GM12878 (cell line): ENCODE measurements around the gene LCOR. TPM values are rescaled to one million over a fixed set of nuclear protein-coding genes. Genes with fewer than 3 reads are reported as not detected.

Source experiments
- CTCF ChIP-seq, 3 experiments: IDR thresholded peaks in 2 of 3; conservative IDR thresholded peaks in 1 of 3; 2 replicates each; pipeline ENCODE4 v1.5.1; 2011; ENCODE audit warnings: low read depth in 3 of 3, low read length in 3 of 3, mild to moderate bottlenecking in 3 of 3, control low read depth in 2 of 3, moderate library complexity in 2 of 3, inconsistent platforms in 1 of 3, mixed read lengths in 1 of 3; ENCODE audit not compliant: control insufficient read depth in 2 of 3, insufficient read depth in 1 of 3; ENCODE audit errors: extremely low read depth in 1 of 3
- PKNOX1 ChIP-seq: fragments of 450-650 bp; IDR thresholded peaks from 2 replicates; pipeline ENCODE4 v1.6.1; 2016; ENCODE audit warnings: mild to moderate bottlenecking
- YBX1 ChIP-seq: fragments of 450-650 bp; IDR thresholded peaks from 2 replicates; pipeline ENCODE4 v1.6.1; 2016; ENCODE audit warnings: antibody characterized with exemption
- ZBTB4 ChIP-seq: fragments of 450-650 bp; formaldehyde crosslinking; IDR thresholded peaks from 2 replicates; pipeline ENCODE4 v1.4.0; 2022; ENCODE audit warnings: mild to moderate bottlenecking, moderate library complexity
- ZZZ3 ChIP-seq: IDR thresholded peaks from 2 replicates; pipeline ENCODE4 v1.6.1; 2011; ENCODE audit warnings: low read depth; ENCODE audit not compliant: control insufficient read depth, insufficient read length
- polyA plus RNA-seq, 11 experiments: library from polyadenylated mRNA; depleted of rRNA in 4 of 11; unstranded in 6 of 11; stranded (reverse) in 5 of 11; fragments of >200 nt; fragmentation: Nextera tagmentation in 4 of 11; fragmentation: Illumina TruSeq in 1 of 11; extraction: Ambion mirVana in 4 of 11; extraction: Trizol in 1 of 11; gene quantifications; 1 replicate in 1 of 11; 2 replicates in 10 of 11; pipeline versions ENCODE4 v1.2.1 to v1.2.3, GENCODE V29; 2011 to 2016; ENCODE audit warnings: inconsistent platforms in 2 of 11, missing spikeins in 2 of 11, low read depth in 1 of 11
- total RNA-seq, 4 experiments: library from RNA; depleted of rRNA in 3 of 4; stranded (reverse); fragments of >200 nt in 3 of 4; fragmentation: Illumina TruSeq in 1 of 4; extraction: Trizol in 1 of 4; gene quantifications; 2 replicates each; pipeline versions ENCODE4 v1.2.1 to v1.2.3, GENCODE V29; 2013 to 2021

The LCOR gene
- total and polyA plus RNA-seq, 10 of the 15 experiments (the other 5 are each of a cell fraction or from before 2014, with no cell fraction given): 1.6 to 22.0 (median 13.2) TPM

DNA sequence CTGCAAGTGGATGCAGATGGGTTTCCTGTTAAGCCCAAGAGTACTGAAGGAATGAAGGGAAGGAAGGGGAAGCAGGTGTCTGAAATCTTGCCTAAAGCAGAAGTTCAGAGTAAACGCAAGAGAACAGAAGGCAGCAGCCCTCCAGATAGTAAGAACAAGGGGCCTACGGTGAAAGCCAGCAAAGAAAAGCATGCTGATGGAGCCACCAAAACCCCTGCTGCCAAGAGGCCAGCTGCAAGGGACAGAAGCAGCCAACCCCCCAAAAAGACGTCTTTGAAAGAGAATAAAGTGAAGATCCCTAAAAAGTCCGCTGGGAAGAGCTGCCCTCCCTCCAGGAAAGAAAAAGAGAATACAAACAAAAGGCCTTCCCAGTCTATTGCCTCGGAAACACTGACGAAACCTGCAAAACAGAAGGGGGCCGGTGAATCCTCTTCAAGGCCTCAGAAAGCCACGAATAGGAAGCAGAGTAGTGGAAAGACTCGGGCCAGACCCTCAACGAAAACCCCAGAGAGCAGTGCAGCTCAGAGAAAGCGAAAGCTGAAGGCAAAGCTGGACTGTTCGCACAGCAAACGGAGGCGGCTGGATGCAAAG, 152.5 kb downstream of the LCOR start (continued):
- TF ChIP-seq CTCF (IDR thresholded peaks at IDR 0.05 in 2 of 3, conservative IDR thresholded peaks at IDR 0.05 in 1 of 3; ENCODE audit: control insufficient read depth in 2 of 3, extremely low read depth in 1 of 3, insufficient read depth in 1 of 3, low read depth in 3 of 3, low read length in 3 of 3) (no peak), ZZZ3 (no peak), PKNOX1 (no peak), YBX1 (no peak), ZBTB4 (no peak)
